Vagina (tissue), 2 donors: Measurements from ENCODE around the gene PCDHGA3.

ENCODE experiments used
- CTCF ChIP-seq, 3 experiments: fragments of 450-650 bp in 2 of 3; fragments of 200-600 bp in 1 of 3; sonication (generic) in 1 of 3; IDR thresholded peaks; one replicate each; pipeline ENCODE4 v1.5.1; 2017 to 2019; ENCODE audit warnings: antibody characterized with exemption in 3 of 3, mild to moderate bottlenecking in 2 of 3, moderate library complexity in 2 of 3
- POLR2A ChIP-seq, 2 donors: fragments of 450-650 bp; IDR thresholded peaks; one replicate each; pipeline ENCODE4 v1.6.1; 2017; ENCODE audit warnings: antibody characterized with exemption in 2 of 2, mild to moderate bottlenecking in 2 of 2, moderate library complexity in 2 of 2
- POLR2AphosphoS5 ChIP-seq, 2 donors: sonication (generic); formaldehyde crosslinking; IDR thresholded peaks; one replicate each; pipeline ENCODE4 v1.9.0; 2017; ENCODE audit warnings: antibody characterized with exemption in 2 of 2, mild to moderate bottlenecking in 2 of 2, low read depth in 1 of 2; ENCODE audit not compliant: insufficient read depth in 1 of 2

- no peak for TF ChIP-seq CTCF (IDR thresholded peaks at IDR 0.05)
- no peak for TF ChIP-seq POLR2AphosphoS5 (IDR thresholded peaks at IDR 0.05; ENCODE audit: insufficient read depth in 1 of 2, low read depth in 1 of 2)
- TF ChIP-seq POLR2A (IDR thresholded peaks at IDR 0.05) = no peak
Measured at GRCh38 chr5:141374627-141375026, 31.0 kb downstream of the PCDHGA3 start.
